Spleen (tissue), 7 donors: Measurements from ENCODE around the gene ROR1.

Experiments
- POLR2A ChIP-seq, 3 donors: fragments of 450-650 bp; IDR thresholded peaks; one replicate each; pipeline ENCODE4 v1.5.1; 2017; ENCODE audit warnings: antibody characterized with exemption in 3 of 3, mild to moderate bottlenecking in 1 of 3
- POLR2AphosphoS5 ChIP-seq, 3 donors: sonication (generic); formaldehyde crosslinking; IDR thresholded peaks; one replicate each; pipeline ENCODE4 v1.5.1; 2017; ENCODE audit warnings: antibody characterized with exemption in 3 of 3
- TF ChIP-seq, protein P1 (sequence below), 11 experiments: fragments of 200-600 bp in 7 of 11; fragments of 450-650 bp in 4 of 11; sonication (generic) in 4 of 11; IDR thresholded peaks in 8 of 11; conservative IDR thresholded peaks in 3 of 11; 1 replicate in 7 of 11; 2 replicates in 4 of 11; pipeline versions ENCODE4 v1.4.0 to v1.8.0; 2016 to 2021; ENCODE audit warnings: antibody characterized with exemption in 11 of 11, inconsistent platforms in 4 of 11, mild to moderate bottlenecking in 1 of 11
- donor health status: DM: no; HTN: no; CAD: no; lungs with moderate emphysema.
- donor health status: DM: no; HTN: no; CAD: no.
- donor health status: DM: no; HTN: no; CAD: no.

DNA sequence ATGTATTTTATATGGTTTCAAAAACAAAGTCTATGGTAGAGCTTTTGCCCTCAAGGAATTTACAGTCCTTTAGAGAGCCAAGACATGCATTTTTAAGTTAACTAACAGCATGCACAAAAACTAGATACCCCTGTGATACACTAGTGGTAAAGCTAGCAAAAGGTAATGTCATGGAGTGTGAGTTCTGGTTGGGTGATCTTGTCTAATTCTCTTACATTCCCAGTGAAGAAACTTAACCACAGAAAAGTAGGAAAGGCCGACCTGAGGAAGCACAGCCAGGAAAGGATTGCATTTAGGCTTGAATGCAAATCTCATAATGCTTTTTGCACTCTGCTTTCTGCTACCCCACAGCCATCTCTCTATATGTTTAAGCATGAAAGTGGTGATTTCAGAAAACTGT is 202.2 kb downstream of the ROR1 start:
- TF ChIP-seq POLR2A (IDR thresholded peaks at IDR 0.05) (no peak), POLR2AphosphoS5 (IDR thresholded peaks at IDR 0.05) (no peak)
- TF ChIP-seq, protein P1, sequence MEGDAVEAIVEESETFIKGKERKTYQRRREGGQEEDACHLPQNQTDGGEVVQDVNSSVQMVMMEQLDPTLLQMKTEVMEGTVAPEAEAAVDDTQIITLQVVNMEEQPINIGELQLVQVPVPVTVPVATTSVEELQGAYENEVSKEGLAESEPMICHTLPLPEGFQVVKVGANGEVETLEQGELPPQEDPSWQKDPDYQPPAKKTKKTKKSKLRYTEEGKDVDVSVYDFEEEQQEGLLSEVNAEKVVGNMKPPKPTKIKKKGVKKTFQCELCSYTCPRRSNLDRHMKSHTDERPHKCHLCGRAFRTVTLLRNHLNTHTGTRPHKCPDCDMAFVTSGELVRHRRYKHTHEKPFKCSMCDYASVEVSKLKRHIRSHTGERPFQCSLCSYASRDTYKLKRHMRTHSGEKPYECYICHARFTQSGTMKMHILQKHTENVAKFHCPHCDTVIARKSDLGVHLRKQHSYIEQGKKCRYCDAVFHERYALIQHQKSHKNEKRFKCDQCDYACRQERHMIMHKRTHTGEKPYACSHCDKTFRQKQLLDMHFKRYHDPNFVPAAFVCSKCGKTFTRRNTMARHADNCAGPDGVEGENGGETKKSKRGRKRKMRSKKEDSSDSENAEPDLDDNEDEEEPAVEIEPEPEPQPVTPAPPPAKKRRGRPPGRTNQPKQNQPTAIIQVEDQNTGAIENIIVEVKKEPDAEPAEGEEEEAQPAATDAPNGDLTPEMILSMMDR (IDR thresholded peaks at IDR 0.05 in 8 of 11, conservative IDR thresholded peaks at IDR 0.05 in 3 of 11) = no peak
